Activated naive CD4-positive, alpha-beta T cell treated with anti-CD3 and anti-CD28 coated beads, Interleukin-2, amount 50 U/mL, for 24 hours (primary cell): ENCODE results near the gene PMEPA1.

Experiments used
- H3K27ac Mint-ChIP-seq: one replicate; pipeline ENCODE4 v1.8.0; 2021; ENCODE audit warnings: mild to moderate bottlenecking, mixed read lengths
- H3K27me3 Mint-ChIP-seq: one replicate; pipeline ENCODE4 v1.8.0; 2021; ENCODE audit warnings: mixed read lengths
- H3K36me3 Mint-ChIP-seq: one replicate; pipeline ENCODE4 v1.8.0; 2021; ENCODE audit warnings: mixed read lengths
- H3K4me1 Mint-ChIP-seq: one replicate; pipeline ENCODE4 v1.8.0; 2021; ENCODE audit warnings: mixed read lengths
- H3K4me3 Mint-ChIP-seq: one replicate; pipeline ENCODE4 v1.8.0; 2021; ENCODE audit warnings: mild to moderate bottlenecking, mixed read lengths
- H3K9me3 Mint-ChIP-seq: one replicate; pipeline ENCODE4 v1.8.0; 2021; ENCODE audit warnings: mixed read lengths

PMEPA1 gene

DNA sequence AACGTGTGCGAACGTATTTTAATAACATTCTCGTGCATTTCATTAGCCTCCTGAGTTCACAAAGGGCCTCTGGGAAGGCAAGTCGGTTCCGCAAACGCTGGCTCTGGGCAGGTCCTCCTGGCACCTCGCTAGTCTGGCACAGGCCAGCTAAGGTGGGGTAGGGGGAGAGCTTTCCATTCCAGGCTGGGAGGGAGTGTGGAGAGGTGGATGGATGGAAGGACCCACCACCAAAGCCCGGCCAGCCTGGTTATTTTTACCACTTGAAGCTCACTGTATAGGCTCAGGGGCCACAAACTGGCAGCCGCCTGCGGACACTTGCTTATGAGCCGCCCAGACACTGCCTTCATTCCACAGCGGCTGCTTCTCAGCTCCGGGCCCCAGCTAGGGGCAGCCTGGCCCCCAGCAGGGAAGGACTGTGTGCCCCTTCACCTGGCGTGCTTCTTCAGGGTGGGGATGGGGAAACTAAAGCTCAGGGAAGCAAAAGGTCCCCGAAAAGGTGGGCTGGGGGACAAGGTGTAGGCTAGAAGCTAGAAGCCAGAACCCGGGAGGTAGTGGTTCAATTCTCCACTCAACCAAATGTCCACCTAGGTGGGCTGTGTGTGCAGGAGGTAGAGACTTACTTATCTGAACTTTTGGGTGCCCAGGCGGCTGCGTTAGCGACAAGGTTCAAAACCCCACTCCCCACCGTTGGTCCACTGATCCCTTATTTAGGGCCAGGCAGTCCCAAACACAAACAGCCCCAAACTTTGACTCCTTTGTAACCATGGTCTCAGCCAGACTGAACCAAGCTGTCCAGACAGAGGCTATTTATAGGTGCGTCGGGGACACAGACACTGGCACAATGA lies 1.7 kb downstream of the PMEPA1 start:
- no peaks in the 10 kb centered on the region for H3K36me3 Mint-ChIP-seq
- H3K27ac Mint-ChIP-seq: peak overlapping the region; percentile 80
- H3K4me1 Mint-ChIP-seq: peaks cover 44% of the 10 kb centered on the region
- peak overlapping the region; percentile 90 for H3K4me3 Mint-ChIP-seq
- H3K9me3 Mint-ChIP-seq: no peaks in the 10 kb centered on the region
- H3K27me3 Mint-ChIP-seq: no peaks in the 10 kb centered on the region

DNA sequence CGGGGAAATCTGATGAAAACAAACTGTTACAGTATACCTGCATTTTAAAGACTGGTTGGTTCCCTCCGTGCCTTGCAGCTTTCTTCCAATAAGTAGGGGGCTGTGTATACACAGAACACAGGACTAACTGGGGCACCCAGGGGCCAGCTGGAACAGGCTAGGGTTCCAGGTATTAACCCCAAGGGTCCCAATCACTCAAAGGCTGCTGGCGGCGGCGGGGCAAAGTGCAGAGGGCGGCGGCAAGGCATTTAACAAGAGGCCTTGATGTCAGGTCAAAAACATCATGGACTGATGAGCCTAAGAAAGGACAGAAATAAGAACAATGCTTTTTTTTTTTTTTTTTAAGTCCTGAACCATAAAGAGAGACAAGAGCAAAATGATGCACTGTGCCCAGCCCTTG lies 2.5 kb downstream of the PMEPA1 start:
- H3K4me3 Mint-ChIP-seq: peak overlapping the region; percentile 90
- H3K4me1 Mint-ChIP-seq: peaks cover 42% of the 10 kb centered on the region
- peak overlapping the region; percentile 52 for H3K27ac Mint-ChIP-seq
- no peaks in the 10 kb centered on the region for H3K27me3 Mint-ChIP-seq
- no peaks in the 10 kb centered on the region for H3K36me3 Mint-ChIP-seq
- H3K9me3 Mint-ChIP-seq: no peaks in the 10 kb centered on the region

DNA sequence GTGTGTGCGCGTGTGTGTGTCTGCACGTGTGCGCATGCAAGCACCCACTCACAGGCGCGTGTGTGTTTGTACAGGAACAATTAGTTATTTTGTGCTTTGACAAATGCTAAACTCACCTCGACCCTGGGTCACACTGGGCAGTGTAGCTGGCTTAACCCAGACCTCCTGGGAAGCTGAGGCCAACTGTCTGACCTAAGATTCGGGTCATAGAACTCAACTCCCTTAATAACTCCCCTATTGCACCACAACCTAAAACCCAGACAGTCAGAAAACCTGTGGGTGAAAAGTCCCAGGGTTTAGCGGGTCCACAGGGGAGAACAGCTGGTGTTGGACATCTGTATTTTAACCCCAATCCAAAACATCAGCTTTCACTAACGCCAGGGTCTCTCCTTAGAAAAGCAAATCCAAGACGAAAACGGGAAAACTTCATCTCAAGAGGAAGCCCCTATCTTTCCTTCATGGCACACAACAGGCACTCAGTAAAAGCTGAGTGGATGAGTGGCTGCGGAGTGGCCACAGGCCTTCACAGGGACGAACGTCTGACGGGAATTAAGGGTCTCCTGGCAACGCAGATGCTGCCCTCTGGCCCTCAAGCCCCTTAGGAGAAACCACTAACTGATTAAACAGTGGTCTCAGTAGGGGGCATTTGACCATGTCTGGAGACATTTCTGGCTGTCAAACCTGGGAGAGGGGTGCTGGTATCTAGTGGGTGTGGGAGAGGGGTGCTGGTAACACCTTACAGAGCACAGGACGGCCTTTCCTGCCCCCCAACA lies 4.5 kb downstream of the PMEPA1 start:
- Mint-ChIP-seq H3K9me3 (no peaks in the 10 kb centered on the region), H3K27ac (no peak overlapping the region), H3K36me3 (no peaks in the 10 kb centered on the region), H3K27me3 (no peaks in the 10 kb centered on the region), H3K4me1 (peaks cover 28% of the 10 kb centered on the region), H3K4me3 (no peak overlapping the region)

DNA sequence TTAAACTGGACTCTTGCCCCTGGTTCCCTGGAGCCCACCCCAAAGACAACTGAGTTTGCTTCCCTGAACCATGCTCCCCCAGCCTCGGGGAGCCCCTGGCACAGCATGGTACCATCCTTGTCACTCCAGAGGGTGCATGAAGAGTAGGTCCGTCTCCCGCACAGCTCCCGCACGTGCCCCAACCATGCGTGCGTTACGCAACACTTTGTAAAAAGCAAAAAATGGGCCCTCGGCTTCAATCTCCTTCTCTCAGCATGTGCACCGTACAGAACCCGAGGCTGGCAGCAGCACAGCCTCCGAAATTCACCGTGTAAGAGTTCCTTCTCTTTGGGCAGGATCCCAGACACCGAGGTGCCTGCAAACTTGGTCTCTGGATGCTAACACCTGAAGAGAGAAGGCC lies 5.6 kb downstream of the PMEPA1 start:
- no peak overlapping the region for H3K27ac Mint-ChIP-seq
- H3K9me3 Mint-ChIP-seq: no peaks in the 10 kb centered on the region
- no peaks in the 10 kb centered on the region for H3K36me3 Mint-ChIP-seq
- H3K4me3 Mint-ChIP-seq: no peak overlapping the region
- no peaks in the 10 kb centered on the region for H3K27me3 Mint-ChIP-seq
- H3K4me1 Mint-ChIP-seq: peaks cover 32% of the 10 kb centered on the region

DNA sequence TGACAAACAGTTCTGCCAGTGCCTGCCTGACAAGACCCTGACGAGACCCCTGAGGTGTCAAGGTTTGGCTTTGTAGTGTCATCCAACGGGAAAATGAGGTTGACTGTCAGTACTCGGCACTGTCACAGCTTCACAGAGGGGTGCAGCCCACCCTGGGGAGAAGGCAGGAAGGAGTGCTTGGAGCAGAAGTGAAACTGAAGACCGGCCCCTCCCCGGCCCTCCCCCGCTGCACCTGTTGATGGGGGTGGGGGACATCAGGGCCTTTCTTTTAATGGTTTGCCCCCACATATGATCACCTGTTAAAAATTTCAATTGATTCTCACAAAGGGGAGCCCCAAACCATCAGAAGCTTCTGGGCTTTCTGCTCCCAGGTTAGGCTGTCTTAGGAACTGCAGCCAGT lies 6.8 kb downstream of the PMEPA1 start:
- Mint-ChIP-seq H3K27me3 (no peaks in the 10 kb centered on the region), H3K4me3 (no peak overlapping the region), H3K36me3 (no peaks in the 10 kb centered on the region), H3K9me3 (no peaks in the 10 kb centered on the region), H3K4me1 (peaks cover 38% of the 10 kb centered on the region), H3K27ac (no peak overlapping the region)

DNA sequence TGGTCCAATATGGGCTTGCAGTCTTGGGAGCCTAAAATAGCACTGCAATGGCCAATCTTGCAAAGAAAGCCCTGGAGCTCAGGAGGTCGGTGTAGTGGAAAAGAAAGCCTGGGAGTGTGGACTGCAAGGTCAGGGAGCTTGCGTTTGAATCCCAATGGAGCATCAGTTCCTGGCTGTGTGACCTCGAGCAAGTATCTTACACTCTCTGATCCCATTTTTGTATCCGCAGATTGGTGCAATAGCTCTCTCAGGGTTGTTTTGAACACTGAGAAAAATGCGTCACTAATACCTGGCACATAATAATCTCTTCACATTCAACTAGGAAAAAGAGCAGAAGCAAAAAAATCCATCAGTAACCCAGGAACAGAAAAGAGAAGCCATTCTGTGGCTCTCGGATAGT lies 7.3 kb downstream of the PMEPA1 start:
- no peak overlapping the region for H3K27ac Mint-ChIP-seq
- no peaks in the 10 kb centered on the region for H3K27me3 Mint-ChIP-seq
- H3K4me3 Mint-ChIP-seq: no peak overlapping the region
- H3K4me1 Mint-ChIP-seq: peaks cover 40% of the 10 kb centered on the region
- H3K36me3 Mint-ChIP-seq: no peaks in the 10 kb centered on the region
- no peaks in the 10 kb centered on the region for H3K9me3 Mint-ChIP-seq

DNA sequence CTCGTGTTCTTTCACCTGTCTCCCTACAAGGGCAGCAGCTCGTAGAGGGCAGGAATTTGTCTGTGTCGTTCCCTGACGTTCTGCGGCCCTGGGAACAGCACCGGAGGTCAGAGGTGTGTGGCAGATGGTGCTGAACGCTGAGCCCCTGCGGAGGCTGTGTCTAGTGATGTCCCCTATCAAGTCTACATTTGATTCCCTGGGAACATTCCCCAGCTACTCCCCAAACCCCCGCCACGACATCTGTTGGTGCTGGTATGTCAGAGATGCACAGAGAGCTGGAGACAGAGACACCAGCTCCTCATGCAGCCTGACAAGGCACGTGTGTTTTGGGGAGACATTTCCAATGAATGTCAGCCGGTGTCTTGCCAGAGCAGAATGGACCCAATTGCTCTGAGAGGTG lies 7.7 kb downstream of the PMEPA1 start:
- H3K9me3 Mint-ChIP-seq: no peaks in the 10 kb centered on the region
- no peak overlapping the region for H3K4me3 Mint-ChIP-seq
- H3K4me1 Mint-ChIP-seq: peaks cover 40% of the 10 kb centered on the region
- no peaks in the 10 kb centered on the region for H3K36me3 Mint-ChIP-seq
- H3K27ac Mint-ChIP-seq: no peak overlapping the region
- H3K27me3 Mint-ChIP-seq: no peaks in the 10 kb centered on the region

DNA sequence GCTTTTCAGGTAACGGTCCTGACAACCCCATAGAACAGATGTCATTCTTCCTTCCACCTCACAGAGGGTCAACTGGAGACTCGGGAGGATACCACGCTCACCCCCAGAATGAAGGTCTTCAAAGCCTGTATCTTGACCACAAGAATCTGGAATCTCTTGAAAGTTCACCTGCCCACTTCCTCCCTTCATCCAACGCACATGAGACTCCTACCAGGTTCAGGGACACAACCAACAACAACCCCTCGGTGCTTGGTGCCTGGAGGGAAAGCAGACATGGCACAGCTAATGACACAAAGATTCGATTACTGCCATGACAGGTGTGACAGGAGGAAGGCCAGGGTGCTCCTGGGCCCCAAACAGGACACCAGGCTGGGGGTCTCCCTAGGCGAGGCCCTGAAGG lies 8.2 kb downstream of the PMEPA1 start:
- no peak overlapping the region for H3K27ac Mint-ChIP-seq
- no peaks in the 10 kb centered on the region for H3K27me3 Mint-ChIP-seq
- peaks cover 41% of the 10 kb centered on the region for H3K4me1 Mint-ChIP-seq
- H3K36me3 Mint-ChIP-seq: no peaks in the 10 kb centered on the region
- no peak overlapping the region for H3K4me3 Mint-ChIP-seq
- no peaks in the 10 kb centered on the region for H3K9me3 Mint-ChIP-seq

DNA sequence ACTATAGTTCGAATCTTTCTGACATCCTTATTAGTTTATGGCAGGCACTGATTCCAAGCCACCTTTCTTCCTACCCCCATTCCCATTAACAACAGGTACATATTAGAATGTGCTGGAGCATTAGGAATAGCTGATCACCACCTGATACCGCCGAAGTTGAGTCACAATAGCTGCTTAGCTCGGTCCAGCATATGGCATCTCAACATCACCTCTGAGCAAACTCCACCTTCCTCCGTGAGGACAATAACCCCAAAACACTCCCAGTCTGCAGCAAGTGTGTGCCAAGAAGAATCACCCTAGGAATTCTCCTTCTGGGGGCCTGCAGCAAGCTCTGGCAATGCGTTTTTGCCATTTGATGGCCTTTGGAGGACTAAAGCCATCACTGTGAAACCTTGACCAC lies 8.7 kb downstream of the PMEPA1 start:
- Mint-ChIP-seq H3K36me3 (no peaks in the 10 kb centered on the region), H3K4me1 (peaks cover 41% of the 10 kb centered on the region), H3K4me3 (no peak overlapping the region), H3K27ac (no peak overlapping the region), H3K9me3 (no peaks in the 10 kb centered on the region), H3K27me3 (no peaks in the 10 kb centered on the region)

DNA sequence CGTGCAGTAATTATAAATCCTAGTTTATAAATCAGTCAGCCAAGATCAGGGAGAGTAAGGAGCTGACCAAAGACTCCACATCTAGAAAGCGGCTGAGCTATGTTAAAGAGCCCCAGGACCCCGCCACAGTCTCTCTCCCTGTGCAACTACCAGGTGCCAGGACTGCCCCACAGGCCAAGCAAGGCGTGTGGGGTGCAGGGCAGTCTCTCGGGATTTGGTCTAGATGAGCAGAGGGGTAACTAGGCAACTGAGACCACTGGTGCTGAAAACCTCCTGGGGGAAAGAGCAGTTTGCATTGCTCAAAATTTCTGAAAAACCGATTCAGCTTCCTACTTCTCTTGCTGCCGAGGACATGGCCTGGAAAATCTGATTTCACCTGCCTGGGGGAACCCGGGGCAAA lies 10.4 kb downstream of the PMEPA1 start:
- Mint-ChIP-seq H3K4me1 (peaks cover 48% of the 10 kb centered on the region), H3K4me3 (peak overlapping the region; percentile 3), H3K36me3 (no peaks in the 10 kb centered on the region), H3K27ac (no peak overlapping the region), H3K27me3 (no peaks in the 10 kb centered on the region), H3K9me3 (no peaks in the 10 kb centered on the region)

DNA sequence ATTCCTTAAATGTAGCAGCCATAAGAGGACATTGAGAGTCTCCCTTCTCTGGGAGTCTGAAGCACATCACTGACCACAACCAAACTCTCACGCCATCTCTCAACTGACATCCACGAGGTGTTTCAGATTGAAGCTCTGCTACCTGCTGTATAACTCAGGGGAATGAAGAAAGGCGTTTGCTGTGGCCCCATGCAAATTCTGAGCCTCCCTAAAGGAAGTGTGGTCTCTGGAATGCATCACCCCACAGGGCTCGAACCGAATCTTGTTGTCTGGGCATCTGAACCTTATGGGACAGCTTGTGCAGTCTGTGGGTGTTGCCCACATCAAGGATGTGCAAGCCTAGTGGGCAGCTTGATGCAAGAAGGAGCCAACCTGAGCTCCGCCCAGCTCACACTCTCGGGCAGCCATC lies 10.9 kb downstream of the PMEPA1 start:
- Mint-ChIP-seq H3K27ac (no peak overlapping the region), H3K36me3 (no peaks in the 10 kb centered on the region), H3K4me3 (peak overlapping the region; percentile 3), H3K9me3 (no peaks in the 10 kb centered on the region), H3K27me3 (no peaks in the 10 kb centered on the region), H3K4me1 (peaks cover 50% of the 10 kb centered on the region)

DNA sequence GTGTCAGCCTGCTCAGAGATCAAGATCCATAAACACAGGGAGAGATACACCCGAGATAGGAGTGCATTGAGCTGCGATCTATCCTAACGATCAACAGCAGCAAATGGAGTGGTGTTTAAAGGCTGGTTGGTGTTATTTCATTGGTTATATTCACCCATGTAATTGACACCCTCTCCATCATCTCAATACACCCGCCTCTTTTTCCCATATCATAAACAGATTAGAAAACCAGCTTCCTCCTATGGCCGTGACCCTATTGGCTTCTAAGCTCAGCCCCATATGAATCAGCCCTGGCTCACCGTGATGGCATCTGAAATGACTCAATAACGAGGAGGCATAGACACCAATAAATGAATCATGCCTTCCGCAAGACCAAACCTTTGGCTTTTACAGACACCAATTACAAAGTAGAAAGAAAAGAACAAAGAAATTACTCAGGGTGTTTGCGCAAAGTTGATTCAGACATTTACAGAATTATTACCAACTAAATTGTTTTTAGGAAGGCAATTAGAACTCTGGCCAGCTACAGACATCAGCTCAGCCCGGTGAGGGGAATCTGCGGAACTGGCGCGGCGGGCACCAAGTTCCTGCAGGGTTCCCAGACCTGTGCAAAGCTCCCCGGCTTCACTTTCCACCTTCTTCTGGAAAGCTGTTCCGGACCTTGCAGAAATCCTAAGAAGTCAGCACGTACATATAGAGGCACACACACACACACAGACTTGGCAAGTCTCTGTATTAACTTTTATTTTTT lies 11.5 kb downstream of the PMEPA1 start:
- no peaks in the 10 kb centered on the region for H3K27me3 Mint-ChIP-seq
- H3K36me3 Mint-ChIP-seq: no peaks in the 10 kb centered on the region
- no peaks in the 10 kb centered on the region for H3K9me3 Mint-ChIP-seq
- H3K27ac Mint-ChIP-seq: peak overlapping the region; percentile 91
- H3K4me3 Mint-ChIP-seq: peak overlapping the region; percentile 77
- H3K4me1 Mint-ChIP-seq: peaks cover 55% of the 10 kb centered on the region

DNA sequence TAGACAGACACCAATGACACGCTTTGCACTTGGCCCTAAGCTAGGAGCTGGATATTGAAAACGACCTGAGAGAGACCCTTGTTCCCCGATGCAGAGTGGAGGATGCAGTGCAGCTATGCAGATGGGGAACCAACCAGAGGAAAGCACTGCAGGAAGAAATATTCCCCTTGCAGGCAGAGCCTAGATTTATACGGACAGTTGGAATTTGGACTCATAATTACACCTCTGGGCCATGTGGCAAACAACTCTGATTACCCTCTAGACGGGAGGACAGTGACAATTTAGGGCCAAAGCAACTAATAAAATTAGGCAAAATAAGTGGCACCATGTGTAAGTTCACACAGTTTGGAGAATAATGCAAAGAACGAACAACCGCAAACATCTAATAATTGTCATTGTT lies 12.3 kb downstream of the PMEPA1 start:
- Mint-ChIP-seq H3K27me3 (no peaks in the 10 kb centered on the region), H3K4me3 (no peak overlapping the region), H3K9me3 (no peaks in the 10 kb centered on the region)

DNA sequence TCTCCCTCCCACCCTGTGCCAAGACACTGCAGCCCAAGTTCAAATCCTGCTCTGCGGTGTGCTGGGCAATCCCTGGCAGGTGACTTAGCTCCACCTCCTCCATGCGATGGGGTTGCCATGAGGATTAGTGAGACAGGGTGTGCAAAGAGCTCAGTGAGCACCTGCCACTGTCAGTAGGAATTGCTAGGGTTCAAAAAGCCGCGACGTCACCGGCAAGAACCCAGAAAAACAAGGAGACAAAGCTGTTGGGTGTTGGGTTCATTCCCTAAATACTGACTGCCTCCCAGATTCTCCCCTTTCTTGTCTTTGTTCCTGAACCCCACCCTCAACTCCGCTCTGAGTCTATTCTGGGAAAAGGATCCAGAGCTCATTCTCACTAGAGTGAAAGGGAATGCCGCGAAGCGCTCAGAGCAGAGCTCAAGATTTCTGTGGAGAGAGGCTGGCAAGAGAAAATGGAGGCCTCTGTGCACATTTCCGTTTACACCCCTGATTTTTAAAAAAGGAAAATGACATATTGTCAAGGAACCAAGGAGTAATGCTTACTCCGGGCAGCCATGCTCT lies 13.3 kb downstream of the PMEPA1 start:
- Mint-ChIP-seq H3K4me3 (no peak overlapping the region), H3K27me3 (no peaks in the 10 kb centered on the region), H3K4me1 (peaks cover 49% of the 10 kb centered on the region), H3K9me3 (no peaks in the 10 kb centered on the region), H3K36me3 (no peaks in the 10 kb centered on the region), H3K27ac (no peak overlapping the region)

More for the DNA sequence above, 12.3 kb downstream of the PMEPA1 start:
- Mint-ChIP-seq H3K36me3 (no peaks in the 10 kb centered on the region), H3K27ac (no peak overlapping the region), H3K4me1 (peaks cover 53% of the 10 kb centered on the region)

DNA sequence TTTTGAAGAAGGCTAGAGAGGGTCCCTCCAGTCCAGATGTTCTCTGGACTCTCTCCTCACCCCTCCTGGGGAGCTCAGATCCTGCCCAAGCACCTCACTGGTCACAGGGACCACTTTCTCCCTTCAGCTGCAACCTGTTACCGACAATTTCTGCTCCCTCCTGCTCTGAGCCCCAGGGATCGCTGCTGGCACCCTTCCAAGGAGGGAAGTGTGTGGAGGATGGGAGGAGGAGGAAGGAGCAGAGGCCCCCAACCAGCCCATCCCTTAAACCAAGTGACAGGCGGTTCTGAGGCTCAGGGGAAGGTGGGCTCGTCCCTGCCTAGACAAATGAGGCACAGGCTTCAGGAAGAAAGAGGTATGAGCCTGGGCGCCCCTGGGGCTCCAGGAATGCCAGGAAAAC lies 13.9 kb downstream of the PMEPA1 start:
- H3K9me3 Mint-ChIP-seq: no peaks in the 10 kb centered on the region
- no peak overlapping the region for H3K4me3 Mint-ChIP-seq
- no peaks in the 10 kb centered on the region for H3K36me3 Mint-ChIP-seq
- H3K27ac Mint-ChIP-seq: no peak overlapping the region
- H3K4me1 Mint-ChIP-seq: peaks cover 49% of the 10 kb centered on the region
- no peaks in the 10 kb centered on the region for H3K27me3 Mint-ChIP-seq
